Peyer's patch (tissue), 4 donors: ENCODE measurements around the gene FEN1.

Experiments
- CTCF ChIP-seq, 6 experiments: fragments of 450-650 bp in 4 of 6; fragments of 200-600 bp in 2 of 6; sonication (generic) in 1 of 6; IDR thresholded peaks; one replicate each; pipeline ENCODE4 v1.5.1; 2017 to 2019; ENCODE audit warnings: antibody characterized with exemption in 6 of 6, mild to moderate bottlenecking in 3 of 6, moderate library complexity in 1 of 6
- POLR2A ChIP-seq, 2 donors: fragments of 450-650 bp; IDR thresholded peaks; one replicate each; pipeline ENCODE4 v1.5.1; 2017; ENCODE audit warnings: antibody characterized with exemption in 2 of 2, mild to moderate bottlenecking in 2 of 2, moderate library complexity in 2 of 2

GRCh38 chr11:61793083-61793828 is 545 bp downstream of the FEN1 start:
- TF ChIP-seq CTCF (IDR thresholded peaks at IDR 0.05) (no peak), POLR2A (IDR thresholded peaks at IDR 0.05) (no peak)
